Thyroid gland (tissue), 4 donors: ENCODE data around the gene FRMD4A. TPM values are rescaled to one million over a fixed set of nuclear protein-coding genes. Genes with fewer than 3 reads are reported as not detected.

Source experiments
- DNase-seq, 2 donors: peaks; one replicate each; pipeline ENCODE4 v3.0.0-alpha.2; 2019
- H3K27ac ChIP-seq, 3 donors: fragments of 200-600 bp; sonication (generic); 1 replicate in 2 of 3; 2 replicates in 1 of 3; pipeline ENCODE4 v1.5.1; 2016 to 2019; ENCODE audit warnings: mild to moderate bottlenecking in 1 of 3, moderate library complexity in 1 of 3
- H3K27me3 ChIP-seq: fragments of 200-600 bp; sonication (generic); one replicate; pipeline ENCODE4 v1.5.1; 2019
- H3K36me3 ChIP-seq, 2 donors: fragments of 200-600 bp; sonication (generic); one replicate each; pipeline ENCODE4 v1.5.1; 2016 to 2019
- H3K4me1 ChIP-seq, 2 donors: fragments of 200-600 bp; sonication (generic); one replicate each; pipeline ENCODE4 v1.5.1; 2017 to 2019
- H3K4me3 ChIP-seq, 3 donors: fragments of 200-600 bp; sonication (generic); replicated peaks in 1 of 3; 1 replicate in 2 of 3; 2 replicates in 1 of 3; pipeline ENCODE4 v1.5.1; 2016; ENCODE audit warnings: mild to moderate bottlenecking in 1 of 3
- H3K9me3 ChIP-seq: fragments of 200-600 bp; sonication (generic); one replicate; pipeline ENCODE4 v1.5.1; 2017
- POLR2A ChIP-seq, 2 donors: fragments of 450-650 bp; IDR thresholded peaks; one replicate each; pipeline ENCODE4 v1.6.1; 2017; ENCODE audit warnings: antibody characterized with exemption in 2 of 2, mild to moderate bottlenecking in 2 of 2, moderate library complexity in 1 of 2
- WGBS, 2 donors: methylation state at CpG; one replicate each; pipeline ENCODE4 v1.1.5; 2017; 5-methylcytosine and 5-hydroxymethylcytosine counted together
- intact Hi-C: fragments of 100-400 bp; cut with DNase I; formaldehyde crosslinking; loops from one replicate; pipeline ENCODE4 v1.15.1; 2023
- total RNA-seq, 4 donors: library from RNA; depleted of rRNA; stranded (reverse); fragments of >200 nt; gene quantifications; one replicate each; pipeline ENCODE4 v1.2.3, GENCODE V29; 2016
- TF ChIP-seq, protein P1 (sequence below), 6 experiments: fragments of 200-600 bp in 3 of 6; fragments of 450-650 bp in 3 of 6; sonication (generic) in 3 of 6; IDR thresholded peaks; one replicate each; pipeline ENCODE4 v1.5.1; 2016 to 2019; ENCODE audit warnings: antibody characterized with exemption in 6 of 6, mild to moderate bottlenecking in 2 of 6, inconsistent platforms in 1 of 6, moderate library complexity in 1 of 6

The FRMD4A gene
- total RNA-seq, 4 donors from 2014 or later, result 10.6 to 18.6 (median 16.3) TPM

DNA sequence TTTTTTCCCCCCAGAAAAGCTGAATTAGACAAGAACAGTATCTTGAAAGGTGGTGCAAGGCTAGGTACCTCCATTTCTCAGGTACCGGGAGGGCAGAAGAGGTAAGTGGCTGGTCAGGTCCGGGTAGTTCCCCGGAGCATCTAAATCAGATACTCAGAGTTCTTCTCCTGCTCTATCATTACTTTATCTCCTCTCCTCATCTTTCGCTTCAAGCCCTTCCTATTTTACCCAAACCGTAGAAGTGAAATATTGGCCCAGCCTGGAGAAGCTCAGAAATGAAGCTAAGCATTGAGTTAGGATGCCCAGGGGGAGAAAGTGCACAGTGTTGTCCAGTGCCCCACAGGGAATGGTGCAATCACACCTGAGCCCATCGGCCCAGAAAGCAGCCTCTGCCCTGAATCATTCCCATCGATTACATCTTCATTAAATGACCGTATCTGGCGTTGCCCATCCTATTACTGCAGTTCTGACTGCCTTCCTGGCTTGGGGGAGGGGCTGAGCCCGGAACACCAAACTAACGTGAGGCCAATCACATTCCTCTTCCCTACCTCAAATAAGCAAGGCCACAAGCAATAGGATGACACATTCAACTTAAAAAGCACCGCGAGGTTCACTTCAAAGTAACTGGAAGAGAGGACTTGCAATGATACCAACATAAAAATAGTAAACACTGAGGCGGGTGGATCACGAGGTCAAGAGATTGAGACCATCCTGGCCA is 627.5 kb downstream of the FRMD4A start:
- no peaks in the 10 kb centered on the region for H3K9me3 ChIP-seq
- no peak for DNase-seq
- H3K36me3 ChIP-seq, result no peaks in the 10 kb centered on the region
- H3K4me3 ChIP-seq, result no peak overlapping the region
- H3K4me1 ChIP-seq, result peaks cover 7 to 20% of the 10 kb centered on the region in 2 donors
- no peak overlapping the region for H3K27ac ChIP-seq
- no peaks in the 10 kb centered on the region for H3K27me3 ChIP-seq
- WGBS, 2 donors, result 87 to 91% methylated on average over 15 of the region's 15 CpGs
- intact Hi-C loops, result no loop called here
- TF ChIP-seq, protein P1, sequence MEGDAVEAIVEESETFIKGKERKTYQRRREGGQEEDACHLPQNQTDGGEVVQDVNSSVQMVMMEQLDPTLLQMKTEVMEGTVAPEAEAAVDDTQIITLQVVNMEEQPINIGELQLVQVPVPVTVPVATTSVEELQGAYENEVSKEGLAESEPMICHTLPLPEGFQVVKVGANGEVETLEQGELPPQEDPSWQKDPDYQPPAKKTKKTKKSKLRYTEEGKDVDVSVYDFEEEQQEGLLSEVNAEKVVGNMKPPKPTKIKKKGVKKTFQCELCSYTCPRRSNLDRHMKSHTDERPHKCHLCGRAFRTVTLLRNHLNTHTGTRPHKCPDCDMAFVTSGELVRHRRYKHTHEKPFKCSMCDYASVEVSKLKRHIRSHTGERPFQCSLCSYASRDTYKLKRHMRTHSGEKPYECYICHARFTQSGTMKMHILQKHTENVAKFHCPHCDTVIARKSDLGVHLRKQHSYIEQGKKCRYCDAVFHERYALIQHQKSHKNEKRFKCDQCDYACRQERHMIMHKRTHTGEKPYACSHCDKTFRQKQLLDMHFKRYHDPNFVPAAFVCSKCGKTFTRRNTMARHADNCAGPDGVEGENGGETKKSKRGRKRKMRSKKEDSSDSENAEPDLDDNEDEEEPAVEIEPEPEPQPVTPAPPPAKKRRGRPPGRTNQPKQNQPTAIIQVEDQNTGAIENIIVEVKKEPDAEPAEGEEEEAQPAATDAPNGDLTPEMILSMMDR (IDR thresholded peaks at IDR 0.05), result no peak
- no peak for TF ChIP-seq POLR2A (IDR thresholded peaks at IDR 0.05)

DNA sequence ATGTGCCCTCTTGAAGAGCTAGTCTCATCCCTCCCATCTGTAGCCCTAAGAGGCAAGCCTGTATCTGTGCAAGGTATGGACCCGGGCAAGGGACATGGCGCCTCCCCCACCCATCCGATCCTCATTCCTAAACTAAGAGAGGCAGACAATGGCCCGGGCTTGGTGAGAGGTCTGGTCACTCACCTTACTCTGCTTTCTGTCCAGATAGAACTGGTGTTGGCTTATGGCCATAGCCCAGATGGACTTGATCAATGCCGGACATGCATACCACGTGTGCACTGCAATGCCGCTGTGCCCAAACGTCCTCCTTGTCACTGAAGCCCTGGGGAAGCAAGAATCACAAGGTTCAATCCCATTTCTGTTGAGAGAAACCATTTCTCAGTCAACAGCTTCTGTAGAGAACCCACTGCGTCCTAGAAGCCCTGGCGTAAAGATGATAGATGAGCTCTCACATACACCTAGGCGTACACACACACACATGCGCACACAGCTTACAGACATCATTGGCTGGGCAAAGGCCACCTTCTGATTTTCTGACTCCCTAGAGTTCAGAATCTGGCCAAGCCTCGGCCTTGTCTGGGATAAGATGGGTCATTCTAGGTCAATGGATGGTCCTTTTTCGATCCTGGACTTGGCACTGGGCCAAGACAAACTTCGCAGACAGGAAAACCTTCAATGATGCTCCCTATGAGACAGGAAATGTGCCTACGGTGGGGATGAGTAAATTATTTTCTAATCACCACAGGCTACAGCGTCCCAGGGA is 629.4 kb downstream of the FRMD4A start:
- no peak overlapping the region for H3K4me3 ChIP-seq
- no peaks in the 10 kb centered on the region for H3K36me3 ChIP-seq
- H3K27ac ChIP-seq, result no peak overlapping the region
- no peaks in the 10 kb centered on the region for H3K27me3 ChIP-seq
- no peaks in the 10 kb centered on the region for H3K9me3 ChIP-seq
- no peak for DNase-seq
- H3K4me1 ChIP-seq, result peaks cover 0 to 5% of the 10 kb centered on the region in 2 donors
- no peak for TF ChIP-seq POLR2A (IDR thresholded peaks at IDR 0.05)
- TF ChIP-seq, protein P1 (IDR thresholded peaks at IDR 0.05), result no peak
- WGBS, 2 donors, result 81 to 88% methylated on average over 13 to 16 of the region's 17 CpGs
- intact Hi-C loops, result no loop called here

DNA sequence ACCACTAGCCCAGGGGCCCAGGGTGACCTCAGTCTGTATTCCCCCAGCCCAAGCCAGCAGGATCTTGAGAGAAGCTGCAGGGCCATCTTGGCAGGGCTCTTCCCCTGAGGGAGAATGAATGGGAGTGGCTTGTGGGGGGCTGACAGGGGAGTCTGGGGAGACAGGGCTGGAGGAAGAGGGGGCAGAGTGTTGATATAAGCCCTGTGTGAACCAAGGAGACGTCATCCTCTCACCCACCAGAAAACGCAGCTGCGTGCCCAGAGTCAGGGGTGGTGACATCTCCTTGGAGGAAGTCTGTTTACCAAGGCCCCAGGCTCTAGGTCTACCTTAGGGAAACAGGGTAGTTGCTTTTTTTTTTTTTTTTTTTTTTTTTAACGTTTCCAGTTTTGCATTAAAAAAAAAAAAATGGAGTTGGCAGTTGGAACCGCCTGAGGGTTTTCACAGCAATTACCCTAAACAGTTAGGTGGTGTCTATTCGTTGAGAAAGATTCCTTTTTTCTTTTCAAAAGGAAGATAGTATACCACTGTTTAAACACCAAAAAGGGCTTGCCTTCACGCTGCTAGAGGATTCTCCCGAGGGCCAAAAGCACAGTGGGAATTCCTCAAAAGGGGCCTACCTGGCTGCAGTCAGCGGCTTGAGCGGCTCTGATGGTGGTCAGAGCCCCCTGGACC is 630.1 kb downstream of the FRMD4A start:
- no peak overlapping the region for H3K4me3 ChIP-seq
- no peaks in the 10 kb centered on the region for H3K36me3 ChIP-seq
- TF ChIP-seq POLR2A (IDR thresholded peaks at IDR 0.05), result no peak
- TF ChIP-seq, protein P1 (IDR thresholded peaks at IDR 0.05), result no peak
- intact Hi-C loops, result no loop called here
- no peak overlapping the region for H3K27ac ChIP-seq
- H3K27me3 ChIP-seq, result no peaks in the 10 kb centered on the region
- no peak for DNase-seq
- no peaks in the 10 kb centered on the region for H3K4me1 ChIP-seq
- no peaks in the 10 kb centered on the region for H3K9me3 ChIP-seq
- 85 to 90% methylated on average over 10 of the region's 10 CpGs for WGBS, 2 donors

DNA sequence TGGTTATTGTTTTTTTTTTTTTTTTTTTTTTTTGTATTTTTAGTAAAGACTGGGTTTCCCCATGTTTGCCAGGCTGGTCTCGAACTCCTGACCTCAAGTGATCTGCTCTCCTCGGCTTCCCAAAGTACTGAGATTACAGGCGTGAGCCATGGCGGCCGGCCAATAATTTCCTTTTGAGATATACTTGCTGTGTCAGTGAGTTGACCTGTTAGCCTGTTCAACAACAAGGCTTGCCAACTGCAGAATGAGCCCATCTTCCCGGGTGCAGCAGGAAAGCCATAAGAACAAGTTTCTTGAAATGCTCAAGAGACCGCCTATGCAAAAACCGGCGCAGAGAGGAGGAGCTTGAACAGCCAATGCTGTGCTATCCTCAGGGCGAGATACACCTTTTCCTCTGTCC is 631.5 kb downstream of the FRMD4A start:
- H3K4me3 ChIP-seq, result no peak overlapping the region
- H3K4me1 ChIP-seq, result no peaks in the 10 kb centered on the region
- intact Hi-C loops, result no loop called here
- TF ChIP-seq, protein P1 (IDR thresholded peaks at IDR 0.05), result no peak
- no peak for TF ChIP-seq POLR2A (IDR thresholded peaks at IDR 0.05)
- H3K9me3 ChIP-seq, result no peaks in the 10 kb centered on the region
- WGBS, 2 donors, result 84 to 85% methylated on average over 10 of the region's 10 CpGs
- no peak for DNase-seq
- H3K27ac ChIP-seq, result no peak overlapping the region
- H3K36me3 ChIP-seq, result no peaks in the 10 kb centered on the region
- H3K27me3 ChIP-seq, result no peaks in the 10 kb centered on the region
